DMS 273 (cell line): Measurements from ENCODE around the gene WASHC1.
"Not testable (repeated sequence)": the region's sequence is repeated elsewhere in the genome, so short reads cannot be mapped to it uniquely, and the experiment has no call there.

Experiments used
- DNase-seq: peaks from one replicate; lab custom pipeline; 2025; ENCODE audit not compliant: unreplicated experiment; lab: John Stamatoyannopoulos, UW

The WASHC1 gene

GRCh38 chr9:16875-17274 lies 12.4 kb downstream of the WASHC1 start:
- DNase-seq: not testable (repeated sequence)

GRCh38 chr9:14129-14809 lies 15.0 kb downstream of the WASHC1 start:
- DNase-seq: not testable (repeated sequence)

GRCh38 chr9:11206-11605 lies 18.1 kb downstream of the WASHC1 start:
- not testable (repeated sequence) for DNase-seq

GRCh38 chr9:10653-11053 lies 18.6 kb downstream of the WASHC1 start:
- DNase-seq: not testable (repeated sequence)

- not testable (repeated sequence) for DNase-seq
Observed at GRCh38 chr9:10207-10606, 19.0 kb downstream of the WASHC1 start.
